Measurements from ENCODE around the gene ADCY3. TPM values are rescaled to one million over a fixed set of nuclear protein-coding genes. Genes with fewer than 3 reads are reported as not detected.

Gene ADCY3
- total RNA-seq, 5 donors from 2014 or later (not counting 1 experiment from before 2014, with no cell fraction given): 21.4 to 35.6 (median 32.8) TPM

- no peak overlapping the region for H3K4me3 Mint-ChIP-seq
- ChIA-PET CTCF (interaction anchor here in 1 of 2 donors (0.8 to 1.1 kb wide), 2 partner anchors 13 to 40 kb away, joined by 3 to 4 read pairs; no protein-coding TSS in a partner anchor), POLR2A (no interaction called here)
- no peak for DNase-seq
- peak overlapping the region in 1 of 2 donors; percentile 33 for H3K27ac Mint-ChIP-seq
- 19% methylated on average over 3 of the region's 6 CpGs for WGBS (ENCODE audit: insufficient coverage)
- no peaks in the 10 kb centered on the region for H3K36me3 Mint-ChIP-seq
- Histone ChIP-seq H3K36me3 (ENCODE audit: control insufficient read depth in 2 of 2, extremely low read depth in 1 of 2, insufficient read depth in 1 of 2, low read length in 1 of 2) (no peaks in the 10 kb centered on the region), H3K27me3 (replicated peaks in 1 of 2; ENCODE audit: control insufficient read depth in 2 of 2, extremely low read depth in 1 of 2, insufficient read depth in 2 of 2, low read length in 1 of 2) (no peaks in the 10 kb centered on the region), H3K9me3 (no peaks in the 10 kb centered on the region), H3K4me1 (ENCODE audit: control insufficient read depth in 1 of 2, extremely low read depth in 1 of 2, insufficient read depth in 2 of 2, low read length in 2 of 2) (peaks cover 0 to 17% of the 10 kb centered on the region in 2 experiments), H3K27ac (ENCODE audit: low read length) (no peak overlapping the region), H3K4me3 (ENCODE audit: control insufficient read depth in 1 of 2, extremely low read depth in 1 of 2, low read length in 1 of 2) (no peak overlapping the region)
- H3K9me3 Mint-ChIP-seq: no peaks in the 10 kb centered on the region
- no peaks in the 10 kb centered on the region for H3K27me3 Mint-ChIP-seq
- H3K4me1 Mint-ChIP-seq: peaks cover 3 to 6% (median 6%) of the 10 kb centered on the region in 3 donors
- no peak for ATAC-seq (replicated peaks in 1 of 4)
These were observed 10.7 kb upstream of the ADCY3 start for GRCh38 chr2:24930768-24931167.

- Histone ChIP-seq H3K27me3 (replicated peaks in 1 of 2; ENCODE audit: control insufficient read depth in 2 of 2, extremely low read depth in 1 of 2, insufficient read depth in 2 of 2, low read length in 1 of 2) (no peaks in the 10 kb centered on the region), H3K9me3 (no peaks in the 10 kb centered on the region), H3K4me3 (ENCODE audit: control insufficient read depth in 1 of 2, extremely low read depth in 1 of 2, low read length in 1 of 2) (no peak overlapping the region), H3K4me1 (ENCODE audit: control insufficient read depth in 1 of 2, extremely low read depth in 1 of 2, insufficient read depth in 2 of 2, low read length in 2 of 2) (peaks cover 0 to 17% of the 10 kb centered on the region in 2 experiments), H3K27ac (ENCODE audit: low read length) (no peak overlapping the region), H3K36me3 (ENCODE audit: control insufficient read depth in 2 of 2, extremely low read depth in 1 of 2, insufficient read depth in 1 of 2, low read length in 1 of 2) (no peaks in the 10 kb centered on the region)
- ATAC-seq (replicated peaks in 1 of 4) (no peak), DNase-seq (no peak)
- H3K4me1 Mint-ChIP-seq: peaks cover 3 to 6% (median 6%) of the 10 kb centered on the region in 3 donors
- no peaks in the 10 kb centered on the region for H3K27me3 Mint-ChIP-seq
- CTCF ChIA-PET: no interaction called here
- no peak overlapping the region for H3K27ac Mint-ChIP-seq
- POLR2A ChIA-PET: no interaction called here
- no peaks in the 10 kb centered on the region for H3K36me3 Mint-ChIP-seq
- no peaks in the 10 kb centered on the region for H3K9me3 Mint-ChIP-seq
- no peak overlapping the region for H3K4me3 Mint-ChIP-seq
- WGBS (ENCODE audit: insufficient coverage): no CpG with 5 or more reads among the region's 3 CpGs
These were observed 9.2 kb upstream of the ADCY3 start for GRCh38 chr2:24929230-24929629.

GRCh38 chr2:24928036-24928435 lies 8.0 kb upstream of the ADCY3 start:
- no peak overlapping the region for H3K27ac ChIP-seq (ENCODE audit: low read length)
- no peaks in the 10 kb centered on the region for H3K27me3 ChIP-seq (replicated peaks in 1 of 2; ENCODE audit: control insufficient read depth in 2 of 2, extremely low read depth in 1 of 2, insufficient read depth in 2 of 2, low read length in 1 of 2)
- no peaks in the 10 kb centered on the region for H3K36me3 ChIP-seq (ENCODE audit: control insufficient read depth in 2 of 2, extremely low read depth in 1 of 2, insufficient read depth in 1 of 2, low read length in 1 of 2)
- H3K4me3 ChIP-seq (ENCODE audit: control insufficient read depth in 1 of 2, extremely low read depth in 1 of 2, low read length in 1 of 2): no peak overlapping the region
- Mint-ChIP-seq H3K27me3 (no peaks in the 10 kb centered on the region), H3K4me3 (no peak overlapping the region), H3K9me3 (no peaks in the 10 kb centered on the region), H3K4me1 (peaks cover 3 to 13% (median 10%) of the 10 kb centered on the region in 3 donors), H3K36me3 (no peaks in the 10 kb centered on the region), H3K27ac (no peak overlapping the region)
- DNase-seq (no peak), ATAC-seq (replicated peaks in 1 of 4) (no peak)
- POLR2A ChIA-PET: no interaction called here
- peaks cover 0 to 17% of the 10 kb centered on the region in 2 experiments for H3K4me1 ChIP-seq (ENCODE audit: control insufficient read depth in 1 of 2, extremely low read depth in 1 of 2, insufficient read depth in 2 of 2, low read length in 2 of 2)
- CTCF ChIA-PET: no interaction called here
- no peaks in the 10 kb centered on the region for H3K9me3 ChIP-seq

GRCh38 chr2:24926602-24927252 lies 6.7 kb upstream of the ADCY3 start:
- Histone ChIP-seq H3K36me3 (ENCODE audit: control insufficient read depth in 2 of 2, extremely low read depth in 1 of 2, insufficient read depth in 1 of 2, low read length in 1 of 2) (no peaks in the 10 kb centered on the region), H3K27me3 (replicated peaks in 1 of 2; ENCODE audit: control insufficient read depth in 2 of 2, extremely low read depth in 1 of 2, insufficient read depth in 2 of 2, low read length in 1 of 2) (no peaks in the 10 kb centered on the region), H3K9me3 (no peaks in the 10 kb centered on the region), H3K4me1 (ENCODE audit: control insufficient read depth in 1 of 2, extremely low read depth in 1 of 2, insufficient read depth in 2 of 2, low read length in 2 of 2) (peaks cover 0 to 17% of the 10 kb centered on the region in 2 experiments), H3K27ac (ENCODE audit: low read length) (peak overlapping the region; percentile 42), H3K4me3 (ENCODE audit: control insufficient read depth in 1 of 2, extremely low read depth in 1 of 2, low read length in 1 of 2) (peak overlapping the region; percentile 49 to 64)
- H3K9me3 Mint-ChIP-seq: no peaks in the 10 kb centered on the region
- WGBS (ENCODE audit: insufficient coverage): 10% methylated on average over 31 of the region's 33 CpGs
- ATAC-seq (replicated peaks in 1 of 4): peak; percentile 62 to 78 (median 68)
- H3K4me1 Mint-ChIP-seq: peaks cover 3 to 13% (median 10%) of the 10 kb centered on the region in 3 donors
- ChIA-PET CTCF (no interaction called here), POLR2A (no interaction called here)
- H3K4me3 Mint-ChIP-seq: peak overlapping the region in 1 of 3 donors; percentile 58
- H3K27ac Mint-ChIP-seq: peak overlapping the region; percentile 58 to 80
- H3K27me3 Mint-ChIP-seq: no peaks in the 10 kb centered on the region
- peak in 15 of 35 experiments; percentile 10 to 55 (median 20) for DNase-seq
- no peaks in the 10 kb centered on the region for H3K36me3 Mint-ChIP-seq

GRCh38 chr2:24926220-24926601 lies 6.2 kb upstream of the ADCY3 start:
- ChIA-PET POLR2A (no interaction called here), CTCF (no interaction called here)
- no peaks in the 10 kb centered on the region for H3K36me3 Mint-ChIP-seq
- no peak overlapping the region for H3K27ac ChIP-seq (ENCODE audit: low read length)
- no peak overlapping the region for H3K27ac Mint-ChIP-seq
- no peaks in the 10 kb centered on the region for H3K27me3 ChIP-seq (replicated peaks in 1 of 2; ENCODE audit: control insufficient read depth in 2 of 2, extremely low read depth in 1 of 2, insufficient read depth in 2 of 2, low read length in 1 of 2)
- H3K4me3 ChIP-seq (ENCODE audit: control insufficient read depth in 1 of 2, extremely low read depth in 1 of 2, low read length in 1 of 2): peak overlapping the region; percentile 49 to 64
- no peaks in the 10 kb centered on the region for H3K9me3 ChIP-seq
- WGBS (ENCODE audit: insufficient coverage): 69% methylated on average over 11 of the region's 14 CpGs
- no peak overlapping the region for H3K4me3 Mint-ChIP-seq
- H3K4me1 ChIP-seq (ENCODE audit: control insufficient read depth in 1 of 2, extremely low read depth in 1 of 2, insufficient read depth in 2 of 2, low read length in 2 of 2): peaks cover 0 to 17% of the 10 kb centered on the region in 2 experiments
- no peaks in the 10 kb centered on the region for H3K9me3 Mint-ChIP-seq
- H3K27me3 Mint-ChIP-seq: no peaks in the 10 kb centered on the region
- DNase-seq (no peak), ATAC-seq (replicated peaks in 1 of 4) (peak in 1 of 4 experiments; percentile 11)
- H3K4me1 Mint-ChIP-seq: peaks cover 3 to 13% (median 10%) of the 10 kb centered on the region in 3 donors
- H3K36me3 ChIP-seq (ENCODE audit: control insufficient read depth in 2 of 2, extremely low read depth in 1 of 2, insufficient read depth in 1 of 2, low read length in 1 of 2): no peaks in the 10 kb centered on the region

GRCh38 chr2:24925815-24926214 lies 5.8 kb upstream of the ADCY3 start:
- Histone ChIP-seq H3K9me3 (no peaks in the 10 kb centered on the region), H3K27ac (ENCODE audit: low read length) (no peak overlapping the region), H3K4me1 (ENCODE audit: control insufficient read depth in 1 of 2, extremely low read depth in 1 of 2, insufficient read depth in 2 of 2, low read length in 2 of 2) (peaks cover 0 to 20% of the 10 kb centered on the region in 2 experiments), H3K27me3 (replicated peaks in 1 of 2; ENCODE audit: control insufficient read depth in 2 of 2, extremely low read depth in 1 of 2, insufficient read depth in 2 of 2, low read length in 1 of 2) (no peaks in the 10 kb centered on the region), H3K36me3 (ENCODE audit: control insufficient read depth in 2 of 2, extremely low read depth in 1 of 2, insufficient read depth in 1 of 2, low read length in 1 of 2) (no peaks in the 10 kb centered on the region), H3K4me3 (ENCODE audit: control insufficient read depth in 1 of 2, extremely low read depth in 1 of 2, low read length in 1 of 2) (no peak overlapping the region)
- Mint-ChIP-seq H3K4me1 (peaks cover 2 to 13% (median 11%) of the 10 kb centered on the region in 3 donors), H3K4me3 (no peak overlapping the region), H3K27ac (no peak overlapping the region), H3K36me3 (no peaks in the 10 kb centered on the region), H3K27me3 (no peaks in the 10 kb centered on the region), H3K9me3 (no peaks in the 10 kb centered on the region)
- POLR2A ChIA-PET: no interaction called here
- CTCF ChIA-PET: no interaction called here
- no peak for DNase-seq
- no peak for ATAC-seq (replicated peaks in 1 of 4)
- WGBS (ENCODE audit: insufficient coverage): 88% methylated on average over 9 of the region's 10 CpGs
